Right atrium auricular region (tissue), 2 donors: ENCODE data around the gene AKAP13. TPM values are rescaled to one million over a fixed set of nuclear protein-coding genes. Genes with fewer than 3 reads are reported as not detected.
A peak's percentile ranks its signal among the peaks of the same experiment; 100 is the strongest.
"Not testable (repeated sequence)": the region's sequence is repeated elsewhere in the genome, so short reads cannot be mapped to it uniquely, and the experiment has no call there.

Experiments used
- DNase-seq: peaks from one replicate; pipeline ENCODE4 v3.0.0-alpha.2; 2019; ENCODE audit warnings: low spot score
- H3K27ac ChIP-seq, 2 donors: fragments of 200-600 bp; sonication (generic); 1 replicate in 1 of 2; 2 replicates in 1 of 2; pipeline ENCODE4 v1.5.1; 2016 to 2019
- H3K27me3 ChIP-seq, 2 donors: fragments of 200-600 bp; sonication (generic); one replicate each; pipeline versions ENCODE4 v1.5.1 to v1.6.0; 2017 to 2019
- H3K36me3 ChIP-seq: fragments of 200-600 bp; sonication (generic); one replicate; pipeline ENCODE4 v1.5.1; 2016
- H3K4me1 ChIP-seq, 2 donors: fragments of 200-600 bp; sonication (generic); one replicate each; pipeline versions ENCODE4 v1.5.1 to v1.6.0; 2017 to 2019
- H3K4me3 ChIP-seq, 2 donors: fragments of 200-600 bp; sonication (generic); 1 replicate in 1 of 2; 2 replicates in 1 of 2; pipeline ENCODE4 v1.5.1; 2017 to 2019; ENCODE audit warnings: mild to moderate bottlenecking in 1 of 2, moderate library complexity in 1 of 2
- H3K9me3 ChIP-seq, 2 donors: fragments of 200-600 bp; sonication (generic); one replicate each; pipeline ENCODE4 v1.5.1; 2019
- CTCF ChIP-seq, 2 donors: fragments of 200-600 bp; sonication (generic); IDR thresholded peaks; one replicate each; pipeline ENCODE4 v1.5.1; 2019; ENCODE audit warnings: antibody characterized with exemption in 2 of 2
- total RNA-seq, 2 donors: library from RNA; depleted of rRNA; stranded (reverse); fragments of >200 nt; gene quantifications; one replicate each; pipeline ENCODE4 v1.1.0, GENCODE V29; 2016

Gene AKAP13
- total RNA-seq, 2 donors from 2014 or later = 293 to 339 TPM

- no peak overlapping the region for H3K4me3 ChIP-seq
Observed at GRCh38 chr15:85350395-85350794, 30.0 kb upstream of the AKAP13 start.

GRCh38 chr15:85351501-85351900, 28.9 kb upstream of the AKAP13 start:
- not testable (repeated sequence) for H3K9me3 ChIP-seq, DNase-seq, H3K27me3 ChIP-seq, H3K36me3 ChIP-seq, H3K4me3 ChIP-seq, H3K27ac ChIP-seq
- peaks cover 0 to 22% of the 10 kb centered on the region in 2 donors for H3K4me1 ChIP-seq

More at GRCh38 chr15:85350395-85350794, 30.0 kb upstream of the AKAP13 start:
- H3K36me3 ChIP-seq = no peaks in the 10 kb centered on the region
- no peaks in the 10 kb centered on the region for H3K9me3 ChIP-seq
- no peak for DNase-seq
- peaks cover 0 to 22% of the 10 kb centered on the region in 2 donors for H3K4me1 ChIP-seq
- TF ChIP-seq CTCF (IDR thresholded peaks at IDR 0.05) = no peak
- peak overlapping the region in 1 of 2 donors; percentile 15 for H3K27ac ChIP-seq
- no peaks in the 10 kb centered on the region for H3K27me3 ChIP-seq

GRCh38 chr15:85351965-85352364, 28.4 kb upstream of the AKAP13 start:
- H3K27ac ChIP-seq = no peak overlapping the region
- no peaks in the 10 kb centered on the region for H3K9me3 ChIP-seq
- H3K4me1 ChIP-seq = peaks cover 0 to 22% of the 10 kb centered on the region in 2 donors
- no peak for TF ChIP-seq CTCF (IDR thresholded peaks at IDR 0.05)
- no peak for DNase-seq
- no peak overlapping the region for H3K4me3 ChIP-seq
- H3K36me3 ChIP-seq = no peaks in the 10 kb centered on the region
- H3K27me3 ChIP-seq = no peaks in the 10 kb centered on the region

GRCh38 chr15:85353516-85353915, 26.9 kb upstream of the AKAP13 start:
- H3K27ac ChIP-seq = no peak overlapping the region
- no peaks in the 10 kb centered on the region for H3K27me3 ChIP-seq
- TF ChIP-seq CTCF (IDR thresholded peaks at IDR 0.05) = no peak
- no peak for DNase-seq
- no peak overlapping the region for H3K4me3 ChIP-seq
- H3K36me3 ChIP-seq = no peaks in the 10 kb centered on the region
- H3K4me1 ChIP-seq = peaks cover 0 to 25% of the 10 kb centered on the region in 2 donors
- H3K9me3 ChIP-seq = no peaks in the 10 kb centered on the region

GRCh38 chr15:85354461-85354860, 25.9 kb upstream of the AKAP13 start:
- no peak for TF ChIP-seq CTCF (IDR thresholded peaks at IDR 0.05)
- H3K4me3 ChIP-seq = no peak overlapping the region
- no peak for DNase-seq
- H3K4me1 ChIP-seq = peaks cover 0 to 24% of the 10 kb centered on the region in 2 donors
- peak overlapping the region in 1 of 2 donors; percentile 1 for H3K27ac ChIP-seq
- no peaks in the 10 kb centered on the region for H3K36me3 ChIP-seq
- no peaks in the 10 kb centered on the region for H3K27me3 ChIP-seq
- H3K9me3 ChIP-seq = no peaks in the 10 kb centered on the region

- Histone ChIP-seq H3K9me3 (no peaks in the 10 kb centered on the region), H3K36me3 (no peaks in the 10 kb centered on the region), H3K4me1 (peaks cover 0 to 24% of the 10 kb centered on the region in 2 donors), H3K27me3 (no peaks in the 10 kb centered on the region), H3K27ac (no peak overlapping the region), H3K4me3 (no peak overlapping the region)
- no peak for TF ChIP-seq CTCF (IDR thresholded peaks at IDR 0.05)
- no peak for DNase-seq
Observed at GRCh38 chr15:85354948-85355347, 25.5 kb upstream of the AKAP13 start.
